ENCODE results near the gene ZEB2.
A peak's percentile ranks its signal among the peaks of the same experiment; 100 is the strongest.

ZEB2 gene

GRCh38 chr2:144446136-144446535 is 73.8 kb downstream of the ZEB2 start:
- FAIRE-seq: no peak

GRCh38 chr2:144445196-144445595 is 74.7 kb downstream of the ZEB2 start:
- FAIRE-seq: no peak

GRCh38 chr2:144443837-144444817 is 75.8 kb downstream of the ZEB2 start:
- FAIRE-seq: no peak

- FAIRE-seq: no peak
Measured at GRCh38 chr2:144441711-144442141, 78.2 kb downstream of the ZEB2 start.

- no peak for FAIRE-seq
Measured at GRCh38 chr2:144439993-144440392, 79.9 kb downstream of the ZEB2 start.

- FAIRE-seq: no peak
Measured at GRCh38 chr2:144438801-144439631, 80.9 kb downstream of the ZEB2 start.

- peak; percentile 17 for FAIRE-seq
Measured at GRCh38 chr2:144437636-144438035, 82.3 kb downstream of the ZEB2 start.

GRCh38 chr2:144434425-144435222 is 85.3 kb downstream of the ZEB2 start:
- FAIRE-seq: no peak

- FAIRE-seq: no peak
Measured at GRCh38 chr2:144432921-144433320, 87.0 kb downstream of the ZEB2 start.

- no peak for FAIRE-seq
Measured at GRCh38 chr2:144431998-144432397, 87.9 kb downstream of the ZEB2 start.

GRCh38 chr2:144431392-144431783 is 88.5 kb downstream of the ZEB2 start:
- no peak for FAIRE-seq

GRCh38 chr2:144430722-144431391 is 89.1 kb downstream of the ZEB2 start:
- no peak for FAIRE-seq

- FAIRE-seq: no peak
Measured at GRCh38 chr2:144429396-144430112, 90.4 kb downstream of the ZEB2 start.

- FAIRE-seq: no peak
Measured at GRCh38 chr2:144426981-144427479, 92.9 kb downstream of the ZEB2 start.

GRCh38 chr2:144426355-144426754 is 93.6 kb downstream of the ZEB2 start:
- FAIRE-seq: no peak

GRCh38 chr2:144424559-144425240 is 95.2 kb downstream of the ZEB2 start:
- no peak for FAIRE-seq

GRCh38 chr2:144421606-144422510 is 98.1 kb downstream of the ZEB2 start:
- no peak for FAIRE-seq

GRCh38 chr2:144419218-144419617 is 100.7 kb downstream of the ZEB2 start:
- no peak for FAIRE-seq

- no peak for FAIRE-seq
Measured at GRCh38 chr2:144415386-144415785, 104.5 kb downstream of the ZEB2 start.
